NCI-H2227 treated with DMSO at 0.1 percent for 48 hours (cell line): ENCODE measurements around the gene LRRC18.

Experiments
- DNase-seq: peaks from one replicate; lab custom pipeline; 2025; lab: John Stamatoyannopoulos, UW

The LRRC18 gene

GRCh38 chr10:48946332-48946731 lies 6.7 kb upstream of the LRRC18 start:
- DNase-seq: no peak

GRCh38 chr10:48945441-48946130 lies 5.9 kb upstream of the LRRC18 start:
- DNase-seq: no peak

DNA sequence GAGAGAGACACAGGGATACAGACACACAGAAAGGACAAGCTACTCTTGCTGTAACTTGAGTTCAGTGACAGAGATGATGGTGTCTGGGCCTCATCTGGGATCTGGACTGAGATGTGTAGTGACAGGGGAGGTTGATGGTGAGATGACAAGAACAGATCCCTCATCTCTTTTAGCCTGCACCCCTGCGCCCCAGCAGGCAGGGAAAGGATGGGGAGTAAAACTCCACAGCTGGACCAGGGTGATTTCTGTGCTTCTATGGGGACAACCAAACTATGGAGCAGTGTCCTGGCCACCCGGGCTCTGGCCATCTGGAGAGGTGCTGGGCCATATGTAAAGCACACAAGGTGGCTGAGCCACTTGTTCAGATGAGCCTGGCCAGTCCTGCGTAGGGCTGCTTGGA lies 4.5 kb upstream of the LRRC18 start:
- no peak for DNase-seq

DNA sequence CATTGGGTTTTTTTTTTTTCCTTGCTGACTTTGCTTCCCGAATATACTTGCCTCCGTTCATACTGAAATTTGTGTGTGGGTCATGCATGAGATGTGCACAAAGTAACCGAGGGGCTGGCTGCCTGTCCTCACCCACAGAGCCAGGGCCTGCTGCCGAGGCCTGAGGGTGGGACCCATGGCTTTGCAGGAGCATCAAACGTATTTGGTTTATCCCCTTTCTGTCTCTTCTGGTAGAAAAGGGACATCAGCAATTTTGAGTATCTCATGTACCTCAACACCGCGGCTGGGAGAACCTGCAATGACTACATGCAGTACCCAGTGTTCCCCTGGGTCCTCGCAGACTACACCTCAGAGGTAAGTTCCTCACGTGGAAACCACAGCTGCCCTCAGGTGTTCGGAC lies 3.5 kb upstream of the LRRC18 start:
- no peak for DNase-seq

GRCh38 chr10:48941427-48942075 lies 1.9 kb upstream of the LRRC18 start:
- no peak for DNase-seq

DNA sequence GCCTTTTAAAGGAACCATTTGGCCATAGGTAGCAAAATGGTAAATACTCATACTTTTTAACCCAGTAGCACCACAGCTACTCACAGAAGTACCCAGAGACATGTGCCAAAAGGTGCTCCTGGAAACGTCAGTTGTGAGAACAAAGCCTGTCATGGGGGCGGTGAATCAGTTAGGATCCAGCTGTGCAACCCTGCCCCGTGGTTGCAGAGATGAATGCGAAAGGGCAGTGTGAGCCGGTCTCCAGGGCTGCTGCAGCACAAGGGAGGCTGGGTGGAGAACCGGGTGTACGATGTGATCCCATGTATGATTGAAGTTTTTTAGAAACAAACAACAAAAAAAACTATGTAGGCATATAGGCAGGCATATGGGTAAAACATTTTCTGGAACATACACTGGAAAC lies 1.3 kb upstream of the LRRC18 start:
- DNase-seq: no peak

DNA sequence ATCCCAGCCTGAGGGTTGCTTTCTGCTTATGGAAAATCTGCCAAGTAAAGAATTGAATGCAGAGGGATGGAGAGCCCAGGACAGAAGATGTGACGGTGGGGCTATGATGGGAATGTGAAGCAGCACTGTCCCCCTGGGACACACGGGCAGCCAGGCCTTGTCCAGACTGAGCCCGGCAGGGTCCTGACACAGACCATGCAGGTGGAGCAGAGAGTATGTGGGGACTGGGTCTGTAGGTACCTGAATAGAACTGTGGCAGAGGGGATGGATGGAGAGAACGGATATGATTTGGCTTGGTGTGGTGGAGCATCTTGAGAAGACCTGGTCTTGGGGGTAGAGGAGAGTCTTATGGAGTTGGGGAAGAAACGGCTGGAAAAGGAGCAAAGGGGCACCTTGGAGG lies 732 bp upstream of the LRRC18 start:
- DNase-seq: no peak

- DNase-seq: no peak
These were observed 577 bp downstream of the LRRC18 start for GRCh38 chr10:48938990-48939536.

- no peak for DNase-seq
These were observed 1.4 kb downstream of the LRRC18 start for GRCh38 chr10:48938281-48938680.

DNA sequence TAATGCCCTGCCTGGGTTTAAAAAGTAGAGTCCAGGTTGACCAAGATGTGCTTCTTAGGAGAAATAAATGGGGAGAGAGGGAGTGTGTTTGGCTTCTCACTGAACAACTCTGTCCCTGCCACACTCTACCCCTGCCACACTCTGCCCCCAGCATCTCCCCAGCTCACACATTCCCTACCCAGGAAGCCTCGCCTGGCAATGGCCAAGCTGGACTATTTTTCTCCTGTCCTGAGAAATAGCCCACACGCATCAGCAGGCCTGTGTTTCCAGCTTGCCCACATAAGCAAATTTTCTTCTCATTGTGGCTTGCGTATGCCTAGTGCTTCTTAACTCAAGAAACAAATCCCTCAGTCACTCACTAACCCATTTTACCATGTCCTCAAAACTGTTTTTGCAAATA lies 1.8 kb downstream of the LRRC18 start:
- no peak for DNase-seq

- DNase-seq: no peak
These were observed 4.1 kb downstream of the LRRC18 start for GRCh38 chr10:48935577-48935976.

- no peak for DNase-seq
These were observed 4.8 kb downstream of the LRRC18 start for GRCh38 chr10:48934672-48935501.

DNA sequence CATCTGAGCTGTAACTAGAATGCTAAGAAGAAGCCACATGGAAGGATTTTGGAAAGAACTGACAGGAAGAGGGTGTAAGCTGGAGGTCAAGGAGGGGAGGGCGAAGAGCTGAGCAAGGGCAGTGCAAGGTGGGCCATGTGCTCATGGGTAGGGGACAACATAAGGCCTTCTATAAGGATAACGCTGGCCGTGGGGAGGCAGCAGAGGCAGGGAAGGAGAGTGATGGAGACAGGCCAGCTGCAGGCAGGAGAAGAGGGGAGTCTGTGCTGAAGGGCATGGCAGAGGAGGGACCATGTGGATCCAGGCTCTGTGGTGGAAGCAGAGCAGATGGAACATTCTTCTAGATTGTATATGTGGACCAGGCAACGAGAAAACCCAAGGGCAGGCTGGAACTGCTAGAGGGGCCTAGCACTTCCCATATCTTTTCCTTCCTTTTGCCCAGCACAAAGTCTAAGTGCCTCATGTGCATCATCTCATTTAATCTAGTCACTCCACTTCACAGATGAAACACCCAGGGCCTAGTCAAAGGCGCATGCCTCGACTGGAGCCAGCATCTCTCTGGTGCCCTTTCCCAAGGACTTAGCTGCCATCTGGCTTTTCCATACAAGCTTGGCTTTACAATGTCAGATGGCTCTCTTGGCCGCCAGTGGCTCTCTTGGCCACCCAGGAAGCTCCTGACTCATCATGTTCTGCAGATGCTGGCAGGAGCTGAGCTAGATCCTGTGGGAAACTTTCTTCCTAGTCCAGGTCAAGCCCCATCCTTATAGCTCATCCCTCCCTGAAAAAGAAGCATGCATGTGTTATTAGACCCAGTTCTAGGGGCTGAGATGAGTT lies 6.6 kb downstream of the LRRC18 start:
- DNase-seq: no peak

DNA sequence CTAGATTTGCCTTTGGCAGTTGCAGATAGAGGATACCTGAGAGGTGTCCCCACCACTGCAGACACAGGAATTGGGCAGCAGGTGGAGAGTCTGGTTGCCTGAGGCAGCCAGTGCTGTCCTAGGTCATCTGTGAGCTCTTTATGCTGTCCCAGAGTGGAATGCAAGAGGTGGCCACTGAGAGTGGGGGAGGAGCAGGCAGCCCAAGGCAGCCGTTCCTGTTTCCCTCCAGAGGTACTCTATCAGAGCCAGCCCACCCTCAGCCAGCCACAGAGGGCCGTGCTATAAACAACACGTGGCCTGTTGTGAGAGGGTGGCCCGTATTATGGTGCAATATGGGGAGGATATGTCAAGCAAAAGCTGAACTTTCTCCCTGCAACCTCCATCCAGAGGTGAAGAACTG lies 8.5 kb downstream of the LRRC18 start:
- no peak for DNase-seq

- DNase-seq: no peak
These were observed 10.1 kb downstream of the LRRC18 start for GRCh38 chr10:48929413-48929990.

- no peak for DNase-seq
These were observed 12.7 kb downstream of the LRRC18 start for GRCh38 chr10:48926764-48927540.

GRCh38 chr10:48926255-48926654 lies 13.4 kb downstream of the LRRC18 start:
- no peak for DNase-seq

GRCh38 chr10:48924988-48925387 lies 14.7 kb downstream of the LRRC18 start:
- DNase-seq: no peak

- DNase-seq: no peak
These were observed 15.9 kb downstream of the LRRC18 start for GRCh38 chr10:48923748-48924147.

DNA sequence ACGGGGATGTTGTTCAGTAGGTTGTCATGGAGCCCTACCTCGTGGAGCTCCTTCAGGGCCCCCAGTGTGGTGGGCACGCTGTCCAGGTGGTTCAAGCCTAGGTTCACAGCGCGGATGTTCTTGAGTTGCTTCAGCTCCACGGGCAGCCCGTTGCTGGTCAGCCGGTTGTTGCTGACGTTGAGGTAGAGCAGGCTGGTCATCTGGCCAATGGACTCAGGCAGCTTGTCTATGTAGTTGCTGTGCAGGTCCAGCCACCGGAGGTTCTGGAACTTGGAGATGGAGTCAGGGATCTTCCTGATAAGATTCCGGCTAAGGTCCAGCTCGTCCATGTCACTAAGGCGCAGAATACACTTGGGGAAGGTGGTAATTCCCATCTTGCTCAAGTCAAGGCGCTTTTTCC lies 26.0 kb downstream of the LRRC18 start:
- no peak for DNase-seq

- no peak for DNase-seq
These were observed 29.1 kb downstream of the LRRC18 start for GRCh38 chr10:48910548-48910947.
